G401.6 (cell line): Measurements from ENCODE around the gene KCNMA1.

Experiments
- FAIRE-seq: peaks from 2 replicates; lab custom pipeline; 2012; peaks lifted over from hg19 to GRCh38; lab: Jason Lieb, UNC

KCNMA1 gene

GRCh38 chr10:77445547-77445946, 192.1 kb downstream of the KCNMA1 start:
- FAIRE-seq = no peak

GRCh38 chr10:77444041-77444440, 193.6 kb downstream of the KCNMA1 start:
- FAIRE-seq = no peak

- FAIRE-seq = no peak
Measured at GRCh38 chr10:77442699-77443189, 194.9 kb downstream of the KCNMA1 start.

- FAIRE-seq = no peak
Measured at GRCh38 chr10:77441353-77442166, 196.0 kb downstream of the KCNMA1 start.

GRCh38 chr10:77436257-77436975, 201.2 kb downstream of the KCNMA1 start:
- no peak for FAIRE-seq

- no peak for FAIRE-seq
Measured at GRCh38 chr10:77433546-77433945, 204.1 kb downstream of the KCNMA1 start.

GRCh38 chr10:77431980-77432797, 205.4 kb downstream of the KCNMA1 start:
- no peak for FAIRE-seq

- FAIRE-seq = no peak
Measured at GRCh38 chr10:77431209-77431611, 206.4 kb downstream of the KCNMA1 start.

GRCh38 chr10:77430530-77430929, 207.1 kb downstream of the KCNMA1 start:
- no peak for FAIRE-seq

GRCh38 chr10:77428691-77429395, 208.8 kb downstream of the KCNMA1 start:
- no peak for FAIRE-seq

- FAIRE-seq = no peak
Measured at GRCh38 chr10:77424257-77424656, 213.4 kb downstream of the KCNMA1 start.

GRCh38 chr10:77422491-77423338, 214.9 kb downstream of the KCNMA1 start:
- no peak for FAIRE-seq

GRCh38 chr10:77421591-77421990, 216.0 kb downstream of the KCNMA1 start:
- FAIRE-seq = no peak

GRCh38 chr10:77420947-77421523, 216.6 kb downstream of the KCNMA1 start:
- no peak for FAIRE-seq

- no peak for FAIRE-seq
Measured at GRCh38 chr10:77419979-77420378, 217.6 kb downstream of the KCNMA1 start.

GRCh38 chr10:77419056-77419455, 218.6 kb downstream of the KCNMA1 start:
- FAIRE-seq = no peak

GRCh38 chr10:77417806-77418640, 219.6 kb downstream of the KCNMA1 start:
- FAIRE-seq = no peak

GRCh38 chr10:77417359-77417758, 220.2 kb downstream of the KCNMA1 start:
- no peak for FAIRE-seq

GRCh38 chr10:77416311-77417135, 221.1 kb downstream of the KCNMA1 start:
- FAIRE-seq = no peak
